Measurements from ENCODE around the gene NOS3. TPM values are rescaled to one million over a fixed set of nuclear protein-coding genes. Genes with fewer than 3 reads are reported as not detected.

Gene NOS3
- total RNA-seq, 6 donors from 2014 or later, result 3.1 to 95.3 (median 16.2) TPM

DNA sequence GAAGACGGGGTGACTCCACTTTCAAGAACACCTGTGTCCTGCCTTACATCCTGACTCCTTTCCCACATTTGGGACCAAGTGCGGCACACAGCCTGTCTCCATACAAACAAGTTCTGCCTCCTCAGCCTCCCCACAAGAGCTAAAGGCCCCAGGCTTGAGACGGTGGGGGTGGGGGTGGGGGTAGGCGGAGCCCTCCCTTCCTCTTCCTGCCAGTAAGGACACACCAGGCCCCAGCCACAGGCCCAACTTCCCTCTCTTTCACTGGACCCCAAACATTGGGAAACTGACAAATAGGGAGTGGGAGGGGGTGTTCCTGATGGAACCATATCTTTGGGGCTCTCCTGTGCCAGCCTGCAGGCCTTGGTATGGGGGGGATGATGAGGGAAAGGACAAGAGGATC, 62.3 kb downstream of the NOS3 start:
- H3K9me3 ChIP-seq, result no peaks in the 10 kb centered on the region
- ATAC-seq (ENCODE audit: low FRiP score in 2 of 2), result no peak
- H3K4me3 ChIP-seq, result no peak overlapping the region
- WGBS, 2 donors, result 53 to 62% methylated on average over 3 to 4 of the region's 4 CpGs
- H3K4me1 ChIP-seq, result peaks cover 18 to 39% (median 21%) of the 10 kb centered on the region in 4 donors
- no peak for DNase-seq
- no peak overlapping the region for H3K27ac ChIP-seq
- no peaks in the 10 kb centered on the region for H3K27me3 ChIP-seq
- peaks cover 0 to 3% (median 0%) of the 10 kb centered on the region in 4 donors for H3K36me3 ChIP-seq
- no peak for TF ChIP-seq POLR2AphosphoS5 (IDR thresholded peaks at IDR 0.05)
- TF ChIP-seq, protein P1, sequence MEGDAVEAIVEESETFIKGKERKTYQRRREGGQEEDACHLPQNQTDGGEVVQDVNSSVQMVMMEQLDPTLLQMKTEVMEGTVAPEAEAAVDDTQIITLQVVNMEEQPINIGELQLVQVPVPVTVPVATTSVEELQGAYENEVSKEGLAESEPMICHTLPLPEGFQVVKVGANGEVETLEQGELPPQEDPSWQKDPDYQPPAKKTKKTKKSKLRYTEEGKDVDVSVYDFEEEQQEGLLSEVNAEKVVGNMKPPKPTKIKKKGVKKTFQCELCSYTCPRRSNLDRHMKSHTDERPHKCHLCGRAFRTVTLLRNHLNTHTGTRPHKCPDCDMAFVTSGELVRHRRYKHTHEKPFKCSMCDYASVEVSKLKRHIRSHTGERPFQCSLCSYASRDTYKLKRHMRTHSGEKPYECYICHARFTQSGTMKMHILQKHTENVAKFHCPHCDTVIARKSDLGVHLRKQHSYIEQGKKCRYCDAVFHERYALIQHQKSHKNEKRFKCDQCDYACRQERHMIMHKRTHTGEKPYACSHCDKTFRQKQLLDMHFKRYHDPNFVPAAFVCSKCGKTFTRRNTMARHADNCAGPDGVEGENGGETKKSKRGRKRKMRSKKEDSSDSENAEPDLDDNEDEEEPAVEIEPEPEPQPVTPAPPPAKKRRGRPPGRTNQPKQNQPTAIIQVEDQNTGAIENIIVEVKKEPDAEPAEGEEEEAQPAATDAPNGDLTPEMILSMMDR (IDR thresholded peaks at IDR 0.05), result no peak
- no peak for TF ChIP-seq EP300 (IDR thresholded peaks at IDR 0.05)
- TF ChIP-seq POLR2A (IDR thresholded peaks at IDR 0.05), result no peak

GRCh38 chr7:151053751-151054150, 62.9 kb downstream of the NOS3 start:
- no peak for TF ChIP-seq EP300 (IDR thresholded peaks at IDR 0.05)
- TF ChIP-seq, protein P1 (IDR thresholded peaks at IDR 0.05), result no peak
- no peak for TF ChIP-seq POLR2A (IDR thresholded peaks at IDR 0.05)
- no peak for TF ChIP-seq POLR2AphosphoS5 (IDR thresholded peaks at IDR 0.05)
- peak in 1 of 2 donors; percentile 72 for DNase-seq
- no peak for ATAC-seq (ENCODE audit: low FRiP score in 2 of 2)

GRCh38 chr7:151056283-151056665, 65.5 kb downstream of the NOS3 start:
- ATAC-seq (ENCODE audit: low FRiP score in 2 of 2) (no peak), DNase-seq (no peak)
- Histone ChIP-seq H3K27ac (no peak overlapping the region), H3K9me3 (no peaks in the 10 kb centered on the region), H3K4me3 (no peak overlapping the region), H3K4me1 (peaks cover 32 to 55% (median 37%) of the 10 kb centered on the region in 4 donors), H3K36me3 (peaks cover 0 to 3% (median 0%) of the 10 kb centered on the region in 4 donors), H3K27me3 (no peaks in the 10 kb centered on the region)
- TF ChIP-seq EP300 (IDR thresholded peaks at IDR 0.05), result no peak
- TF ChIP-seq, protein P1 (IDR thresholded peaks at IDR 0.05), result no peak
- TF ChIP-seq POLR2AphosphoS5 (IDR thresholded peaks at IDR 0.05), result no peak
- TF ChIP-seq POLR2A (IDR thresholded peaks at IDR 0.05), result no peak
- 94% methylated on average over 4 to 6 of the region's 6 CpGs for WGBS, 2 donors

More at GRCh38 chr7:151053751-151054150, 62.9 kb downstream of the NOS3 start:
- H3K9me3 ChIP-seq, result no peaks in the 10 kb centered on the region
- peaks cover 22 to 45% (median 25%) of the 10 kb centered on the region in 4 donors for H3K4me1 ChIP-seq
- WGBS, 2 donors, result 86 to 92% methylated on average over 6 to 8 of the region's 8 CpGs
- H3K27ac ChIP-seq, result no peak overlapping the region
- H3K36me3 ChIP-seq, result peaks cover 0 to 3% (median 0%) of the 10 kb centered on the region in 4 donors
- H3K27me3 ChIP-seq, result no peaks in the 10 kb centered on the region
- no peak overlapping the region for H3K4me3 ChIP-seq

GRCh38 chr7:151056666-151057505, 66.1 kb downstream of the NOS3 start:
- Histone ChIP-seq H3K27ac (peak overlapping the region in 1 of 4 donors; percentile 96), H3K9me3 (no peaks in the 10 kb centered on the region), H3K4me3 (peak overlapping the region; percentile 54 to 92 (median 87)), H3K36me3 (peaks cover 0 to 3% (median 0%) of the 10 kb centered on the region in 4 donors), H3K4me1 (peaks cover 34 to 55% (median 42%) of the 10 kb centered on the region in 4 donors), H3K27me3 (no peaks in the 10 kb centered on the region)
- WGBS, 2 donors, result 39 to 40% methylated on average over 27 to 29 of the region's 29 CpGs
- TF ChIP-seq EP300 (IDR thresholded peaks at IDR 0.05) (no peak), POLR2AphosphoS5 (IDR thresholded peaks at IDR 0.05) (no peak), POLR2A (IDR thresholded peaks at IDR 0.05) (no peak)
- TF ChIP-seq, protein P1 (IDR thresholded peaks at IDR 0.05), result no peak
- ATAC-seq (ENCODE audit: low FRiP score in 2 of 2) (no peak), DNase-seq (peak in 1 of 2 donors; percentile 82)
